Measurements from ENCODE around the gene AK5.

- TF ChIP-seq CTCF (IDR thresholded peaks at IDR 0.05; ENCODE audit: low read length) (no peak), EZH2 (optimal IDR thresholded peaks at IDR 0.05; ENCODE audit: low read depth, low read length) (no peak), EZH2phosphoT487 (IDR thresholded peaks at IDR 0.05; ENCODE audit: low read length) (no peak)
These were observed 113.2 kb downstream of the AK5 start for GRCh38 chr1:77395051-77395450.

All from MM.1S (cell line).